Measurements from ENCODE around the gene COG2.

GRCh38 chr1:230684146-230684545 is 41.9 kb downstream of the COG2 start:
- no peak for TF ChIP-seq POLR2A (IDR thresholded peaks at IDR 0.05)
- no peak for TF ChIP-seq CTCF (IDR thresholded peaks at IDR 0.05)
